ENCODE data around the gene LNX2. TPM values are rescaled to one million over a fixed set of nuclear protein-coding genes. Genes with fewer than 3 reads are reported as not detected.

Gene LNX2
- total and polyA plus RNA-seq, 2 donors (not counting 1 experiment from before 2014, with no cell fraction given), result 2.9 to 10.9 TPM

- Histone ChIP-seq H3K36me3 (replicated peaks in 1 of 2; ENCODE audit: control extremely low read depth in 1 of 2, control insufficient read depth in 1 of 2, extremely low read depth in 1 of 2, insufficient read depth in 2 of 2, low read length in 1 of 2) (peaks cover 4 to 23% of the 10 kb centered on the region in 2 experiments), H4K20me1 (ENCODE audit: control insufficient read depth, insufficient read depth, low read length, poor library complexity, severe bottlenecking) (no peaks in the 10 kb centered on the region), H3K79me2 (ENCODE audit: control insufficient read depth, insufficient read depth, low read length) (peaks cover 7% of the 10 kb centered on the region), H3K27me3 (replicated peaks in 1 of 4; ENCODE audit: control extremely low read depth in 1 of 4, control insufficient read depth in 3 of 4, insufficient read depth in 4 of 4, low read length in 3 of 4) (no peaks in the 10 kb centered on the region), H3K4me1 (ENCODE audit: control insufficient read depth in 2 of 2, insufficient read depth in 2 of 2, low read length in 2 of 2) (no peaks in the 10 kb centered on the region), H3K9ac (ENCODE audit: low read length) (no peak overlapping the region), H3K27ac (ENCODE audit: low read length in 2 of 2) (no peak overlapping the region), H3K9me3 (ENCODE audit: control extremely low read depth in 1 of 3, control insufficient read depth in 2 of 3, insufficient read depth in 1 of 3, low read length in 2 of 3) (peaks cover 4 to 10% (median 7%) of the 10 kb centered on the region in 3 donors), H2AFZ (ENCODE audit: insufficient read depth, low read depth, low read length, poor library complexity, severe bottlenecking) (no peak overlapping the region), H3K4me2 (replicated peaks; ENCODE audit: low read depth, low read length, poor library complexity, severe bottlenecking) (no peak overlapping the region), H3K4me3 (ENCODE audit: control extremely low read depth in 1 of 5, extremely low read depth in 1 of 5, insufficient read depth in 1 of 5, low read depth in 2 of 5, low read length in 4 of 5) (no peak overlapping the region)
- ChIA-PET POLR2A (no interaction called here), CTCF (no interaction called here)
- DNase-seq (no peak), ATAC-seq (ENCODE audit: low read depth) (no peak)
- Mint-ChIP-seq H3K4me3 (no peak overlapping the region), H3K4me1 (no peaks in the 10 kb centered on the region), H3K9me3 (ENCODE audit: insufficient read depth) (peaks cover 4% of the 10 kb centered on the region), H3K27ac (no peak overlapping the region), H3K27me3 (no peaks in the 10 kb centered on the region)
- TF ChIP-seq CTCF (IDR thresholded peaks at IDR 0.05), result no peak
- TF ChIP-seq EZH2 (IDR thresholded peaks at IDR 0.05; ENCODE audit: borderline replicate concordance, insufficient read depth, low read depth, low read length, poor library complexity, severe bottlenecking), result no peak
- WGBS (ENCODE audit: insufficient coverage), result 100% methylated on average over 1 of the region's 1 CpG
- intact Hi-C loops (cut with micrococcal nuclease), result no loop called here
Observed at GRCh38 chr13:27654816-27655215, 34.5 kb upstream of the LNX2 start.

GRCh38 chr13:27654059-27654458 is 33.7 kb upstream of the LNX2 start:
- Histone ChIP-seq H3K27ac (ENCODE audit: low read length in 2 of 2) (no peak overlapping the region), H3K27me3 (replicated peaks in 1 of 4; ENCODE audit: control extremely low read depth in 1 of 4, control insufficient read depth in 3 of 4, insufficient read depth in 4 of 4, low read length in 3 of 4) (no peaks in the 10 kb centered on the region), H3K9me3 (ENCODE audit: control extremely low read depth in 1 of 3, control insufficient read depth in 2 of 3, insufficient read depth in 1 of 3, low read length in 2 of 3) (peaks cover 4 to 15% (median 9%) of the 10 kb centered on the region in 3 donors), H3K4me2 (replicated peaks; ENCODE audit: low read depth, low read length, poor library complexity, severe bottlenecking) (no peak overlapping the region), H3K36me3 (replicated peaks in 1 of 2; ENCODE audit: control extremely low read depth in 1 of 2, control insufficient read depth in 1 of 2, extremely low read depth in 1 of 2, insufficient read depth in 2 of 2, low read length in 1 of 2) (peaks cover 9 to 25% of the 10 kb centered on the region in 2 experiments), H3K9ac (ENCODE audit: low read length) (no peak overlapping the region), H3K4me1 (ENCODE audit: control insufficient read depth in 2 of 2, insufficient read depth in 2 of 2, low read length in 2 of 2) (no peaks in the 10 kb centered on the region), H4K20me1 (ENCODE audit: control insufficient read depth, insufficient read depth, low read length, poor library complexity, severe bottlenecking) (no peaks in the 10 kb centered on the region), H3K4me3 (ENCODE audit: control extremely low read depth in 1 of 5, extremely low read depth in 1 of 5, insufficient read depth in 1 of 5, low read depth in 2 of 5, low read length in 4 of 5) (no peak overlapping the region), H2AFZ (ENCODE audit: insufficient read depth, low read depth, low read length, poor library complexity, severe bottlenecking) (no peak overlapping the region), H3K79me2 (ENCODE audit: control insufficient read depth, insufficient read depth, low read length) (peaks cover 7% of the 10 kb centered on the region)
- Mint-ChIP-seq H3K27me3 (no peaks in the 10 kb centered on the region), H3K9me3 (ENCODE audit: insufficient read depth) (peaks cover 7% of the 10 kb centered on the region), H3K4me1 (no peaks in the 10 kb centered on the region), H3K4me3 (no peak overlapping the region), H3K27ac (no peak overlapping the region)
- POLR2A ChIA-PET, result no interaction called here
- no peak for TF ChIP-seq CTCF (IDR thresholded peaks at IDR 0.05)
- no peak for TF ChIP-seq EZH2 (IDR thresholded peaks at IDR 0.05; ENCODE audit: borderline replicate concordance, insufficient read depth, low read depth, low read length, poor library complexity, severe bottlenecking)
- no CpG with 5 or more reads among the region's 3 CpGs for WGBS (ENCODE audit: insufficient coverage)
- no peak for ATAC-seq (ENCODE audit: low read depth)
- intact Hi-C loops (cut with micrococcal nuclease), result no loop called here
- DNase-seq, result no peak
- CTCF ChIA-PET, result no interaction called here
